Calu3 (cell line): ENCODE measurements around the gene M1AP. TPM values are rescaled to one million over a fixed set of nuclear protein-coding genes. Genes with fewer than 3 reads are reported as not detected.

Source experiments
- BruUV-seq: library from RNA; stranded (reverse); fragments of 400-500 nt; replicated peaks from 2 replicates; lab custom pipeline; 2021; lab: Mats Ljungman, UMichigan
- CTCF ChIA-PET: fragments of 300-600 bp; sonication (Branson Sonifier 250); formaldehyde crosslinking; loops from one replicate; lab custom pipeline; 2022; ENCODE audit warnings: antibody characterized with exemption; lab: Charles Lee
- DNase-seq: peaks from one replicate; pipeline ENCODE4 v3.0.0; 2022
- H3K27ac Mint-ChIP-seq: one replicate; pipeline ENCODE4 v1.8.0; 2022; ENCODE audit warnings: mixed read lengths; ENCODE audit not compliant: unreplicated experiment
- H3K27me3 Mint-ChIP-seq: one replicate; pipeline ENCODE4 v1.8.0; 2022; ENCODE audit warnings: mixed read lengths; ENCODE audit not compliant: unreplicated experiment
- H3K36me3 Mint-ChIP-seq: one replicate; pipeline ENCODE4 v1.8.0; 2022; ENCODE audit warnings: mild to moderate bottlenecking, moderate library complexity, mixed read lengths; ENCODE audit not compliant: insufficient read depth, unreplicated experiment
- H3K4me1 Mint-ChIP-seq: one replicate; pipeline ENCODE4 v1.8.0; 2022; ENCODE audit warnings: mild to moderate bottlenecking, low read depth, mixed read lengths; ENCODE audit not compliant: unreplicated experiment
- H3K4me3 Mint-ChIP-seq: one replicate; pipeline ENCODE4 v1.8.0; 2022; ENCODE audit warnings: mild to moderate bottlenecking, low read depth, moderate library complexity, mixed read lengths; ENCODE audit not compliant: unreplicated experiment
- H3K9me3 Mint-ChIP-seq: one replicate; pipeline ENCODE4 v1.8.0; 2022; ENCODE audit warnings: low read depth, mixed read lengths; ENCODE audit not compliant: unreplicated experiment
- CTCF ChIP-seq: fragments of 200-600 bp; IDR thresholded peaks from one replicate; pipeline ENCODE4 v1.8.0; 2022; ENCODE audit warnings: antibody characterized with exemption; ENCODE audit not compliant: unreplicated experiment
- intact Hi-C: fragments of 100-400 bp; cut with micrococcal nuclease; formaldehyde crosslinking; loops from one replicate; pipeline ENCODE4 v1.10.0; 2022; ENCODE audit not compliant: unreplicated experiment
- total RNA-seq: library from RNA; stranded (reverse); gene quantifications from 2 replicates; pipeline ENCODE4 v1.2.3, GENCODE V29; 2022

Gene M1AP
- total RNA-seq, 1 experiment from 2014 or later, result not detected

GRCh38 chr2:74693668-74694067, 45.5 kb upstream of the M1AP start:
- TF ChIP-seq CTCF, result no peak
- no peaks in the 10 kb centered on the region for H3K9me3 Mint-ChIP-seq
- no peak overlapping the region for H3K4me3 Mint-ChIP-seq
- no peak for DNase-seq
- intact Hi-C loops, result loop anchor here (5.0 kb wide), 2 partner anchors 144 to 289 kb away; no protein-coding TSS in a partner anchor
- H3K27ac Mint-ChIP-seq, result no peak overlapping the region
- BruUV-seq, result no TSS peak
- no peaks in the 10 kb centered on the region for H3K27me3 Mint-ChIP-seq
- H3K36me3 Mint-ChIP-seq, result no peaks in the 10 kb centered on the region
- CTCF ChIA-PET, result no interaction called here
- H3K4me1 Mint-ChIP-seq, result peaks cover 34% of the 10 kb centered on the region

- CTCF ChIA-PET, result no interaction called here
- TF ChIP-seq CTCF, result no peak
- Mint-ChIP-seq H3K4me3 (no peak overlapping the region), H3K27ac (no peak overlapping the region), H3K36me3 (no peaks in the 10 kb centered on the region), H3K9me3 (no peaks in the 10 kb centered on the region), H3K4me1 (peaks cover 34% of the 10 kb centered on the region), H3K27me3 (no peaks in the 10 kb centered on the region)
- DNase-seq, result no peak
- intact Hi-C loops, result loop anchor here (5.0 kb wide), 2 partner anchors 144 to 289 kb away; no protein-coding TSS in a partner anchor
- no TSS peak for BruUV-seq
Observed at GRCh38 chr2:74693213-74693612, 45.1 kb upstream of the M1AP start.

GRCh38 chr2:74691929-74692328, 43.8 kb upstream of the M1AP start:
- H3K9me3 Mint-ChIP-seq, result no peaks in the 10 kb centered on the region
- no TSS peak for BruUV-seq
- no peak overlapping the region for H3K4me3 Mint-ChIP-seq
- CTCF ChIA-PET, result no interaction called here
- H3K36me3 Mint-ChIP-seq, result no peaks in the 10 kb centered on the region
- intact Hi-C loops, result loop anchor here (5.0 kb wide), 2 partner anchors 145 to 290 kb away; no protein-coding TSS in a partner anchor
- no peak for TF ChIP-seq CTCF
- H3K27me3 Mint-ChIP-seq, result no peaks in the 10 kb centered on the region
- no peak for DNase-seq
- H3K27ac Mint-ChIP-seq, result no peak overlapping the region
- H3K4me1 Mint-ChIP-seq, result peaks cover 34% of the 10 kb centered on the region

- TF ChIP-seq CTCF, result peak; percentile 68
- Mint-ChIP-seq H3K4me3 (no peak overlapping the region), H3K9me3 (no peaks in the 10 kb centered on the region), H3K36me3 (no peaks in the 10 kb centered on the region), H3K27me3 (no peaks in the 10 kb centered on the region), H3K27ac (no peak overlapping the region), H3K4me1 (peaks cover 31% of the 10 kb centered on the region)
- DNase-seq, result peak; percentile 59
- CTCF ChIA-PET, result interaction anchor here (0.6 to 1.0 kb wide), 7 partner anchors 25 to 187 kb away, joined by 3 to 4 read pairs (median 4); no protein-coding TSS in a partner anchor
- intact Hi-C loops, result loop anchor here (1.0 to 5.0 kb wide), 4 partner anchors 147 to 714 kb away; no protein-coding TSS in a partner anchor
- no TSS peak for BruUV-seq
Observed at GRCh38 chr2:74690571-74690970, 42.4 kb upstream of the M1AP start.
